HUDEP-2 (cell line): ENCODE measurements around the gene NDE1.
A peak's percentile ranks its signal among the peaks of the same experiment; 100 is the strongest.
"Not testable (repeated sequence)": the region's sequence is repeated elsewhere in the genome, so short reads cannot be mapped to it uniquely, and the experiment has no call there.

Source experiments
- DNase-seq, 76 experiments: peaks; one replicate each; lab custom pipeline; 2025; ENCODE audit not compliant: unreplicated experiment in 76 of 76; lab: John Stamatoyannopoulos, UW

NDE1 gene

GRCh38 chr16:15691046-15691445 is 41.0 kb downstream of the NDE1 start:
- no peak for DNase-seq

- not testable (repeated sequence) for DNase-seq
Measured at GRCh38 chr16:15692508-15692907, 42.5 kb downstream of the NDE1 start.

- no peak for DNase-seq
Measured at GRCh38 chr16:15694499-15694898, 44.5 kb downstream of the NDE1 start.

GRCh38 chr16:15699819-15700218 is 49.8 kb downstream of the NDE1 start:
- no peak for DNase-seq

- no peak for DNase-seq
Measured at GRCh38 chr16:15701367-15701766, 51.3 kb downstream of the NDE1 start.

GRCh38 chr16:15701975-15702970 is 52.2 kb downstream of the NDE1 start:
- no peak for DNase-seq

GRCh38 chr16:15703029-15703736 is 53.1 kb downstream of the NDE1 start:
- DNase-seq, result no peak

GRCh38 chr16:15704545-15704987 is 54.5 kb downstream of the NDE1 start:
- peak in 60 of 76 experiments; percentile 1 to 74 (median 36) for DNase-seq

GRCh38 chr16:15705064-15705565 is 55.1 kb downstream of the NDE1 start:
- DNase-seq, result no peak

- no peak for DNase-seq
Measured at GRCh38 chr16:15707332-15707731, 57.3 kb downstream of the NDE1 start.

- peak in 1 of 76 experiments; percentile 2 for DNase-seq
Measured at GRCh38 chr16:15708096-15708495, 58.1 kb downstream of the NDE1 start.

- no peak for DNase-seq
Measured at GRCh38 chr16:15708997-15709396, 59.0 kb downstream of the NDE1 start.

GRCh38 chr16:15714393-15715172 is 64.5 kb downstream of the NDE1 start:
- no peak for DNase-seq

GRCh38 chr16:15715221-15715620 is 65.2 kb downstream of the NDE1 start:
- DNase-seq, result no peak

GRCh38 chr16:15716694-15717447 is 66.8 kb downstream of the NDE1 start:
- no peak for DNase-seq

GRCh38 chr16:15721018-15721417 is 71.0 kb downstream of the NDE1 start:
- no peak for DNase-seq

GRCh38 chr16:15723808-15724207 is 73.8 kb downstream of the NDE1 start:
- DNase-seq, result no peak

- no peak for DNase-seq
Measured at GRCh38 chr16:15725641-15726240, 75.7 kb downstream of the NDE1 start.

GRCh38 chr16:15726715-15727114 is 76.7 kb downstream of the NDE1 start:
- DNase-seq, result no peak
